ENCODE measurements around the gene HARS1. TPM values are rescaled to one million over a fixed set of nuclear protein-coding genes. Genes with fewer than 3 reads are reported as not detected.
A peak's percentile ranks its signal among the peaks of the same experiment; 100 is the strongest.
"Not testable (repeated sequence)": the region's sequence is repeated elsewhere in the genome, so short reads cannot be mapped to it uniquely, and the experiment has no call there.

Gene HARS1
- total RNA-seq, 2 experiments from 2014 or later = 44.3 to 61.6 TPM

GRCh38 chr5:140711794-140712193 lies 20.6 kb upstream of the HARS1 start:
- H3K36me3 ChIP-seq (ENCODE audit: insufficient read depth, low read length) = peaks cover 11% of the 10 kb centered on the region; the same call in 1 of the 2 replicates
- H3K27ac ChIP-seq (ENCODE audit: low read depth, low read length, poor library complexity, severe bottlenecking) = no peak overlapping the region
- H4K20me1 ChIP-seq (ENCODE audit: insufficient read depth, low read length) = no peaks in the 10 kb centered on the region
- BruUV-seq (replicated peaks) = no TSS peak
- ChIA-PET CTCF (ENCODE audit: unreplicated experiment) (no interaction called here), POLR2A (interaction anchor here (0.6 to 0.9 kb wide), 2 partner anchors 18 to 902 kb away, joined by 3 read pairs; no protein-coding TSS in a partner anchor)
- intact Hi-C loops (cut with micrococcal nuclease; ENCODE audit: unreplicated experiment) = no loop called here
- no peaks in the 10 kb centered on the region for H3K79me2 ChIP-seq (ENCODE audit: insufficient read depth, low read depth, low read length)
- no peaks in the 10 kb centered on the region for H3K9me3 ChIP-seq (ENCODE audit: low read length)
- DNase-seq (ENCODE audit: low spot score) = no peak
- no peak overlapping the region for H2AFZ ChIP-seq (ENCODE audit: low read length)
- H3K4me3 ChIP-seq (ENCODE audit: low read depth, low read length, poor library complexity, severe bottlenecking) = no peak overlapping the region
- TF ChIP-seq EZH2phosphoT487 (IDR thresholded peaks at IDR 0.05; ENCODE audit: borderline replicate concordance, low read depth, low read length) = no peak
- no peak for TF ChIP-seq CTCF (conservative IDR thresholded peaks at IDR 0.05; ENCODE audit: low read length)
- H3K9me2 ChIP-seq (ENCODE audit: insufficient read depth, low read length) = no peaks in the 10 kb centered on the region
- H3K4me1 ChIP-seq (ENCODE audit: insufficient read depth, low read length, poor library complexity, severe bottlenecking) = no peaks in the 10 kb centered on the region
- no peak overlapping the region for H3K4me2 ChIP-seq (ENCODE audit: low read length)

- Histone ChIP-seq H3K36me3 (ENCODE audit: insufficient read depth, low read length) (peaks cover 18% of the 10 kb centered on the region), H3K4me1 (ENCODE audit: insufficient read depth, low read length, poor library complexity, severe bottlenecking) (no peaks in the 10 kb centered on the region), H3K4me2 (ENCODE audit: low read length) (peak overlapping the region; percentile 22; the same call in 1 of the 2 replicates), H3K27ac (ENCODE audit: low read depth, low read length, poor library complexity, severe bottlenecking) (no peak overlapping the region), H3K9me3 (ENCODE audit: low read length) (no peaks in the 10 kb centered on the region), H4K20me1 (ENCODE audit: insufficient read depth, low read length) (no peaks in the 10 kb centered on the region), H3K4me3 (ENCODE audit: low read depth, low read length, poor library complexity, severe bottlenecking) (no peak overlapping the region), H3K9me2 (ENCODE audit: insufficient read depth, low read length) (no peaks in the 10 kb centered on the region), H3K79me2 (ENCODE audit: insufficient read depth, low read depth, low read length) (no peaks in the 10 kb centered on the region), H2AFZ (ENCODE audit: low read length) (peak overlapping the region; percentile 18; the same call in 1 of the 2 replicates)
- BruUV-seq (replicated peaks) = no TSS peak
- intact Hi-C loops (cut with micrococcal nuclease; ENCODE audit: unreplicated experiment) = no loop called here
- ChIA-PET CTCF (ENCODE audit: unreplicated experiment) (no interaction called here), POLR2A (interaction anchor here (0.6 to 0.9 kb wide), 3 partner anchors 19 to 901 kb away, joined by 3 to 4 read pairs (median 3); no protein-coding TSS in a partner anchor)
- no peak for DNase-seq (ENCODE audit: low spot score)
- no peak for TF ChIP-seq CTCF (conservative IDR thresholded peaks at IDR 0.05; ENCODE audit: low read length)
- TF ChIP-seq EZH2phosphoT487 (IDR thresholded peaks at IDR 0.05; ENCODE audit: borderline replicate concordance, low read depth, low read length) = no peak
These were observed 19.9 kb upstream of the HARS1 start for GRCh38 chr5:140710899-140711552.

- CTCF ChIA-PET (ENCODE audit: unreplicated experiment) = not testable (repeated sequence)
These were observed 17.6 kb upstream of the HARS1 start for GRCh38 chr5:140708787-140709186.

More at GRCh38 chr5:140708787-140709186, 17.6 kb upstream of the HARS1 start:
- POLR2A ChIA-PET; H3K9me2 ChIP-seq (ENCODE audit: insufficient read depth, low read length); H3K4me2 ChIP-seq (ENCODE audit: low read length); H3K9me3 ChIP-seq (ENCODE audit: low read length); H3K4me1 ChIP-seq (ENCODE audit: insufficient read depth, low read length, poor library complexity, severe bottlenecking); DNase-seq (ENCODE audit: low spot score); H2AFZ ChIP-seq (ENCODE audit: low read length); H3K4me3 ChIP-seq (ENCODE audit: low read depth, low read length, poor library complexity, severe bottlenecking); H4K20me1 ChIP-seq (ENCODE audit: insufficient read depth, low read length); H3K79me2 ChIP-seq (ENCODE audit: insufficient read depth, low read depth, low read length); H3K27ac ChIP-seq (ENCODE audit: low read depth, low read length, poor library complexity, severe bottlenecking); BruUV-seq (replicated peaks); intact Hi-C loops (cut with micrococcal nuclease; ENCODE audit: unreplicated experiment): not testable (repeated sequence)
- H3K36me3 ChIP-seq (ENCODE audit: insufficient read depth, low read length) = peaks cover 41% of the 10 kb centered on the region
